ENCODE measurements around the gene ZIC1.

- TF ChIP-seq EZH2phosphoT487 (IDR thresholded peaks at IDR 0.05; ENCODE audit: insufficient read depth, low read depth), result no peak
- TF ChIP-seq EZH2 (IDR thresholded peaks at IDR 0.05; ENCODE audit: insufficient read depth, poor library complexity, severe bottlenecking), result no peak
Measured at GRCh38 chr3:147407114-147407497, 2.1 kb upstream of the ZIC1 start.
